HepG2 (cell line): ENCODE results near the gene RSPH9. TPM values are rescaled to one million over a fixed set of nuclear protein-coding genes. Genes with fewer than 3 reads are reported as not detected.
A peak's percentile ranks its signal among the peaks of the same experiment; 100 is the strongest.

Experiments
- AGO2 ChIP-seq: fragments of 200-400 bp; formaldehyde crosslinking; optimal IDR thresholded peaks from 2 replicates; pipeline ENCODE3; 2017; ENCODE audit warnings: mild to moderate bottlenecking, low read depth, low read length, moderate library complexity
- ARNT ChIP-seq: fragments of 450-650 bp; IDR thresholded peaks from 2 replicates; pipeline ENCODE4 v1.6.1; 2017
- BORCS8-MEF2B ChIP-seq: sonication (generic); formaldehyde crosslinking; IDR thresholded peaks from 2 replicates; pipeline ENCODE4 v1.8.0; 2022; ENCODE audit warnings: mild to moderate bottlenecking, missing genetic modification reagents
- HNRNPUL1 ChIP-seq: fragments of 200-400 bp; formaldehyde crosslinking; IDR thresholded peaks from 2 replicates; pipeline ENCODE4 v1.6.1; 2017; ENCODE audit warnings: low read depth, mild to moderate bottlenecking, low read length, moderate library complexity
- JDP2 ChIP-seq: sonication (generic); formaldehyde crosslinking; IDR thresholded peaks from 2 replicates; pipeline ENCODE4 v1.8.1; 2022; ENCODE audit warnings: missing genetic modification reagents, borderline replicate concordance
- KDM5A ChIP-seq: fragments of 200-600 bp; sonication (generic); IDR thresholded peaks from 2 replicates; pipeline ENCODE4 v1.7.0; 2018; ENCODE audit warnings: antibody characterized with exemption, mild to moderate bottlenecking, low read length, borderline replicate concordance
- SNRNP70 ChIP-seq: fragments of 200-400 bp; formaldehyde crosslinking; IDR thresholded peaks from 2 replicates; pipeline ENCODE4 v1.6.1; 2017; ENCODE audit warnings: mild to moderate bottlenecking, low read depth, low read length, moderate library complexity
- ZC3H13 ChIP-seq: sonication (generic); formaldehyde crosslinking; IDR thresholded peaks from 2 replicates; pipeline ENCODE4 v1.8.1; 2023; ENCODE audit warnings: mild to moderate bottlenecking, missing genetic modification reagents, moderate library complexity
- ZNF232 ChIP-seq: sonication (generic); formaldehyde crosslinking; IDR thresholded peaks from 2 replicates; pipeline ENCODE4 v1.4.0; 2020; ENCODE audit warnings: missing genetic modification reagents, borderline replicate concordance
- polyA plus RNA-seq, 8 experiments: library from polyadenylated mRNA; depleted of rRNA in 3 of 8; stranded (reverse) in 7 of 8; unstranded in 1 of 8; fragments of >200 nt; fragmentation: Illumina TruSeq in 4 of 8; extraction: Trizol in 4 of 8; gene quantifications; 2 replicates each; pipeline versions ENCODE4 v1.2.1 to v1.2.3, GENCODE V29; 2011 to 2016; ENCODE audit warnings: low read depth in 4 of 8, missing spikeins in 1 of 8, mixed read lengths in 1 of 8; ENCODE audit not compliant: insufficient read depth in 1 of 8
- total RNA-seq, 5 experiments: library from RNA; depleted of rRNA; stranded (reverse); fragments of >200 nt; fragmentation: Illumina TruSeq; extraction: Trizol; gene quantifications; 2 replicates each; pipeline ENCODE4 v1.2.3, GENCODE V29; 2016; ENCODE audit warnings: low read depth in 1 of 5
- TF ChIP-seq, protein P1 (sequence below): sonication (generic); formaldehyde crosslinking; IDR thresholded peaks from 2 replicates; pipeline ENCODE4 v1.9.0; 2021; ENCODE audit warnings: mild to moderate bottlenecking, missing genetic modification reagents
- TF ChIP-seq, protein P2 (sequence below): sonication (generic); formaldehyde crosslinking; IDR thresholded peaks from 2 replicates; pipeline ENCODE4 v1.4.0; 2020; ENCODE audit warnings: missing genetic modification reagents
- TF ChIP-seq, protein P3 (sequence below): sonication (generic); formaldehyde crosslinking; IDR thresholded peaks from 2 replicates; pipeline ENCODE4 v1.4.0; 2020; ENCODE audit warnings: missing genetic modification reagents, borderline replicate concordance
- TF ChIP-seq, protein P4 (sequence below): sonication (generic); formaldehyde crosslinking; IDR thresholded peaks from 2 replicates; pipeline ENCODE4 v1.9.0; 2021; ENCODE audit warnings: missing genetic modification reagents, borderline replicate concordance

The RSPH9 gene
- total and polyA plus RNA-seq, 2 of the 13 experiments (the other 11 are each of a cell fraction or from before 2014, with no cell fraction given), result 0.04 TPM; not detected in 1

DNA sequence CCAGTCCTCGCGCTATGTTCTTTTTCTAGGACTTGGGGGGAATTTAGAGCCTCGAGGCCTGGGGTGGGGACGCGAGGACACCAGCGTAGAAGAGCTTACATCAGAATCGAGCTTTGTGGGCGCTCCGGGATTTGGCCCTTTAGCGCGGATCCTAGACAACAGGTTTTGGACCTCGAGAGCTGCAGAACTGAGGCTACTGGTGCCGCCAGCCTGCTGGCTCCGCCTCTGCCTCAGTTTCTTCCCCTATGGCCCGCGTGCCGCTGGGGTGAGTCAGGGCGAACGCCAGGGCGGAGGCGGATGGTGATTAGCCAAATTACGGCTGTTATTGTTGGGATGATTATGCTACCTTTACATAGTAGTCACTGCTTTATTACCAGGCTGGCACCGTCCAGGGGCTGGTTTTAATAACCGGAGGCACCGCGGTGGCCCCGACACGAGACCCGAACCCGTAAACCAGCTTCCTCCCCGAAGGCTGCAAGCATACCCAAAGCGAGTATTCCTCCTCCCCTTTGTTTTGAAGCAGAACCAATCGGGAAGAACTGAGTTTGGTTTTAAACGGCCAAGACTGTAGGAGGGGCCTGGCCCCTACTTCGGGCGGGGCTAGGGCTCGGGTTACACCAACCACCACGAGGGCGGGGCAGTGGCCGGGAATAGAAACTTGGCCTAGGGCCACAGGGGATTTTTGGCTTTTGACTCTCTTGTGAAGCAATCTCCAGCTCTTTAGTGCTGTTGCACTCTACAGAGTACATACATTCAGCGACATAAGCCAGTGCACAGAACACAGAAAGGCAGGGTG is 15.1 kb upstream of the RSPH9 start (continued):
- TF ChIP-seq, protein P1, sequence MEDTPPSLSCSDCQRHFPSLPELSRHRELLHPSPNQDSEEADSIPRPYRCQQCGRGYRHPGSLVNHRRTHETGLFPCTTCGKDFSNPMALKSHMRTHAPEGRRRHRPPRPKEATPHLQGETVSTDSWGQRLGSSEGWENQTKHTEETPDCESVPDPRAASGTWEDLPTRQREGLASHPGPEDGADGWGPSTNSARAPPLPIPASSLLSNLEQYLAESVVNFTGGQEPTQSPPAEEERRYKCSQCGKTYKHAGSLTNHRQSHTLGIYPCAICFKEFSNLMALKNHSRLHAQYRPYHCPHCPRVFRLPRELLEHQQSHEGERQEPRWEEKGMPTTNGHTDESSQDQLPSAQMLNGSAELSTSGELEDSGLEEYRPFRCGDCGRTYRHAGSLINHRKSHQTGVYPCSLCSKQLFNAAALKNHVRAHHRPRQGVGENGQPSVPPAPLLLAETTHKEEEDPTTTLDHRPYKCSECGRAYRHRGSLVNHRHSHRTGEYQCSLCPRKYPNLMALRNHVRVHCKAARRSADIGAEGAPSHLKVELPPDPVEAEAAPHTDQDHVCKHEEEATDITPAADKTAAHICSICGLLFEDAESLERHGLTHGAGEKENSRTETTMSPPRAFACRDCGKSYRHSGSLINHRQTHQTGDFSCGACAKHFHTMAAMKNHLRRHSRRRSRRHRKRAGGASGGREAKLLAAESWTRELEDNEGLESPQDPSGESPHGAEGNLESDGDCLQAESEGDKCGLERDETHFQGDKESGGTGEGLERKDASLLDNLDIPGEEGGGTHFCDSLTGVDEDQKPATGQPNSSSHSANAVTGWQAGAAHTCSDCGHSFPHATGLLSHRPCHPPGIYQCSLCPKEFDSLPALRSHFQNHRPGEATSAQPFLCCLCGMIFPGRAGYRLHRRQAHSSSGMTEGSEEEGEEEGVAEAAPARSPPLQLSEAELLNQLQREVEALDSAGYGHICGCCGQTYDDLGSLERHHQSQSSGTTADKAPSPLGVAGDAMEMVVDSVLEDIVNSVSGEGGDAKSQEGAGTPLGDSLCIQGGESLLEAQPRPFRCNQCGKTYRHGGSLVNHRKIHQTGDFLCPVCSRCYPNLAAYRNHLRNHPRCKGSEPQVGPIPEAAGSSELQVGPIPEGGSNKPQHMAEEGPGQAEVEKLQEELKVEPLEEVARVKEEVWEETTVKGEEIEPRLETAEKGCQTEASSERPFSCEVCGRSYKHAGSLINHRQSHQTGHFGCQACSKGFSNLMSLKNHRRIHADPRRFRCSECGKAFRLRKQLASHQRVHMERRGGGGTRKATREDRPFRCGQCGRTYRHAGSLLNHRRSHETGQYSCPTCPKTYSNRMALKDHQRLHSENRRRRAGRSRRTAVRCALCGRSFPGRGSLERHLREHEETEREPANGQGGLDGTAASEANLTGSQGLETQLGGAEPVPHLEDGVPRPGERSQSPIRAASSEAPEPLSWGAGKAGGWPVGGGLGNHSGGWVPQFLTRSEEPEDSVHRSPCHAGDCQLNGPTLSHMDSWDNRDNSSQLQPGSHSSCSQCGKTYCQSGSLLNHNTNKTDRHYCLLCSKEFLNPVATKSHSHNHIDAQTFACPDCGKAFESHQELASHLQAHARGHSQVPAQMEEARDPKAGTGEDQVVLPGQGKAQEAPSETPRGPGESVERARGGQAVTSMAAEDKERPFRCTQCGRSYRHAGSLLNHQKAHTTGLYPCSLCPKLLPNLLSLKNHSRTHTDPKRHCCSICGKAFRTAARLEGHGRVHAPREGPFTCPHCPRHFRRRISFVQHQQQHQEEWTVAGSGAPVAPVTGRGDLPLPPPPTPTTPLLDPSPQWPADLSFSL (CRISPR knock-in tag), result no peak
- peak; percentile 89; the same call in 1 of the 2 replicates for TF ChIP-seq ZNF232 (CRISPR knock-in tag)
- TF ChIP-seq, protein P2, sequence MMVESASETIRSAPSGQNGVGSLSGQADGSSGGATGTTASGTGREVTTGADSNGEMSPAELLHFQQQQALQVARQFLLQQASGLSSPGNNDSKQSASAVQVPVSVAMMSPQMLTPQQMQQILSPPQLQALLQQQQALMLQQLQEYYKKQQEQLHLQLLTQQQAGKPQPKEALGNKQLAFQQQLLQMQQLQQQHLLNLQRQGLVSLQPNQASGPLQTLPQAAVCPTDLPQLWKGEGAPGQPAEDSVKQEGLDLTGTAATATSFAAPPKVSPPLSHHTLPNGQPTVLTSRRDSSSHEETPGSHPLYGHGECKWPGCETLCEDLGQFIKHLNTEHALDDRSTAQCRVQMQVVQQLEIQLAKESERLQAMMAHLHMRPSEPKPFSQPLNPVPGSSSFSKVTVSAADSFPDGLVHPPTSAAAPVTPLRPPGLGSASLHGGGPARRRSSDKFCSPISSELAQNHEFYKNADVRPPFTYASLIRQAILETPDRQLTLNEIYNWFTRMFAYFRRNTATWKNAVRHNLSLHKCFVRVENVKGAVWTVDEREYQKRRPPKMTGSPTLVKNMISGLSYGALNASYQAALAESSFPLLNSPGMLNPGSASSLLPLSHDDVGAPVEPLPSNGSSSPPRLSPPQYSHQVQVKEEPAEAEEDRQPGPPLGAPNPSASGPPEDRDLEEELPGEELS, result peak; percentile 78
- TF ChIP-seq HNRNPUL1, result no peak
- TF ChIP-seq BORCS8-MEF2B (CRISPR knock-in tag), result no peak; the same call in 1 of the 2 replicates
- TF ChIP-seq, protein P3, sequence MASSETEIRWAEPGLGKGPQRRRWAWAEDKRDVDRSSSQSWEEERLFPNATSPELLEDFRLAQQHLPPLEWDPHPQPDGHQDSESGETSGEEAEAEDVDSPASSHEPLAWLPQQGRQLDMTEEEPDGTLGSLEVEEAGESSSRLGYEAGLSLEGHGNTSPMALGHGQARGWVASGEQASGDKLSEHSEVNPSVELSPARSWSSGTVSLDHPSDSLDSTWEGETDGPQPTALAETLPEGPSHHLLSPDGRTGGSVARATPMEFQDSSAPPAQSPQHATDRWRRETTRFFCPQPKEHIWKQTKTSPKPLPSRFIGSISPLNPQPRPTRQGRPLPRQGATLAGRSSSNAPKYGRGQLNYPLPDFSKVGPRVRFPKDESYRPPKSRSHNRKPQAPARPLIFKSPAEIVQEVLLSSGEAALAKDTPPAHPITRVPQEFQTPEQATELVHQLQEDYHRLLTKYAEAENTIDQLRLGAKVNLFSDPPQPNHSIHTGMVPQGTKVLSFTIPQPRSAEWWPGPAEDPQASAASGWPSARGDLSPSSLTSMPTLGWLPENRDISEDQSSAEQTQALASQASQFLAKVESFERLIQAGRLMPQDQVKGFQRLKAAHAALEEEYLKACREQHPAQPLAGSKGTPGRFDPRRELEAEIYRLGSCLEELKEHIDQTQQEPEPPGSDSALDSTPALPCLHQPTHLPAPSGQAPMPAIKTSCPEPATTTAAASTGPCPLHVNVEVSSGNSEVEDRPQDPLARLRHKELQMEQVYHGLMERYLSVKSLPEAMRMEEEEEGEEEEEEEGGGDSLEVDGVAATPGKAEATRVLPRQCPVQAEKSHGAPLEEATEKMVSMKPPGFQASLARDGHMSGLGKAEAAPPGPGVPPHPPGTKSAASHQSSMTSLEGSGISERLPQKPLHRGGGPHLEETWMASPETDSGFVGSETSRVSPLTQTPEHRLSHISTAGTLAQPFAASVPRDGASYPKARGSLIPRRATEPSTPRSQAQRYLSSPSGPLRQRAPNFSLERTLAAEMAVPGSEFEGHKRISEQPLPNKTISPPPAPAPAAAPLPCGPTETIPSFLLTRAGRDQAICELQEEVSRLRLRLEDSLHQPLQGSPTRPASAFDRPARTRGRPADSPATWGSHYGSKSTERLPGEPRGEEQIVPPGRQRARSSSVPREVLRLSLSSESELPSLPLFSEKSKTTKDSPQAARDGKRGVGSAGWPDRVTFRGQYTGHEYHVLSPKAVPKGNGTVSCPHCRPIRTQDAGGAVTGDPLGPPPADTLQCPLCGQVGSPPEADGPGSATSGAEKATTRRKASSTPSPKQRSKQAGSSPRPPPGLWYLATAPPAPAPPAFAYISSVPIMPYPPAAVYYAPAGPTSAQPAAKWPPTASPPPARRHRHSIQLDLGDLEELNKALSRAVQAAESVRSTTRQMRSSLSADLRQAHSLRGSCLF (CRISPR knock-in tag), result peak; percentile 82; the same call in 1 of the 2 replicates
- TF ChIP-seq, protein P4, sequence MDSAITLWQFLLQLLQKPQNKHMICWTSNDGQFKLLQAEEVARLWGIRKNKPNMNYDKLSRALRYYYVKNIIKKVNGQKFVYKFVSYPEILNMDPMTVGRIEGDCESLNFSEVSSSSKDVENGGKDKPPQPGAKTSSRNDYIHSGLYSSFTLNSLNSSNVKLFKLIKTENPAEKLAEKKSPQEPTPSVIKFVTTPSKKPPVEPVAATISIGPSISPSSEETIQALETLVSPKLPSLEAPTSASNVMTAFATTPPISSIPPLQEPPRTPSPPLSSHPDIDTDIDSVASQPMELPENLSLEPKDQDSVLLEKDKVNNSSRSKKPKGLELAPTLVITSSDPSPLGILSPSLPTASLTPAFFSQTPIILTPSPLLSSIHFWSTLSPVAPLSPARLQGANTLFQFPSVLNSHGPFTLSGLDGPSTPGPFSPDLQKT (CRISPR knock-in tag), result no peak
- no peak for TF ChIP-seq JDP2
- no peak; the same call in 1 of the 2 replicates for TF ChIP-seq ZC3H13 (CRISPR knock-in tag)
- TF ChIP-seq AGO2, result peak; percentile 32
- no peak for TF ChIP-seq SNRNP70
- TF ChIP-seq ARNT, result no peak
- peak; percentile 69; the same call in 1 of the 2 replicates for TF ChIP-seq KDM5A
